Mesenchymal stem cell (in vitro differentiated cells and primary cell): ENCODE data around the gene IRF2.
"Not testable (repeated sequence)": the region's sequence is repeated elsewhere in the genome, so short reads cannot be mapped to it uniquely, and the experiment has no call there.

ENCODE experiments used
- DNase-seq: peaks from one replicate; pipeline ENCODE4 v3.0.0-alpha.2; 2013
- H2AFZ ChIP-seq: one replicate; pipeline ENCODE4 v1.6.1; 2013; ENCODE audit warnings: low read depth, mild to moderate bottlenecking, control low read depth, inconsistent platforms, low read length, moderate library complexity
- H2AK5ac ChIP-seq: 2 replicates; pipeline ENCODE4 v1.6.1; 2013; ENCODE audit warnings: low read length, moderate library complexity, mild to moderate bottlenecking, inconsistent platforms; ENCODE audit not compliant: severe bottlenecking
- H2BK120ac ChIP-seq: one replicate; pipeline ENCODE4 v1.6.1; 2013; ENCODE audit warnings: low read depth, mild to moderate bottlenecking, inconsistent platforms, low read length, moderate library complexity
- H2BK12ac ChIP-seq, 2 experiments: one replicate each; pipeline ENCODE4 v1.6.1; 2013; ENCODE audit warnings: inconsistent platforms in 2 of 2, low read length in 2 of 2, mild to moderate bottlenecking in 2 of 2, moderate library complexity in 2 of 2, control low read depth in 1 of 2
- H2BK15ac ChIP-seq: one replicate; pipeline ENCODE4 v1.6.1; 2013; ENCODE audit warnings: mild to moderate bottlenecking, low read depth, inconsistent platforms; ENCODE audit not compliant: poor library complexity, severe bottlenecking
- H2BK5ac ChIP-seq: 2 replicates; pipeline ENCODE4 v1.6.1; 2013; ENCODE audit warnings: low read depth, mild to moderate bottlenecking, low read length, control low read depth, inconsistent platforms; ENCODE audit not compliant: poor library complexity, severe bottlenecking
- H3K14ac ChIP-seq, 2 experiments: one replicate each; pipeline ENCODE4 v1.6.1; 2013; ENCODE audit warnings: inconsistent platforms in 2 of 2, low read length in 2 of 2, control low read depth in 1 of 2, mild to moderate bottlenecking in 1 of 2, moderate library complexity in 1 of 2
- H3K18ac ChIP-seq, 2 experiments: one replicate each; pipeline ENCODE4 v1.6.1; 2013; ENCODE audit warnings: inconsistent platforms in 2 of 2, low read length in 2 of 2, control low read depth in 1 of 2, low read depth in 1 of 2, mild to moderate bottlenecking in 1 of 2
- H3K23ac ChIP-seq, 2 experiments: one replicate each; pipeline ENCODE4 v1.6.1; 2013; ENCODE audit warnings: inconsistent platforms in 2 of 2, low read length in 2 of 2, mild to moderate bottlenecking in 2 of 2, moderate library complexity in 2 of 2, control low read depth in 1 of 2
- H3K27ac ChIP-seq: 2 replicates; pipeline ENCODE4 v1.5.1; 2013; ENCODE audit warnings: mild to moderate bottlenecking, moderate library complexity, low read length, control low read depth, inconsistent platforms; ENCODE audit not compliant: poor library complexity, severe bottlenecking
- H3K27me3 ChIP-seq, 2 experiments: 2 replicates each; pipeline versions ENCODE4 v1.6.1 to v1.7.0; 2013; ENCODE audit warnings: low read length in 2 of 2, mild to moderate bottlenecking in 2 of 2, moderate library complexity in 2 of 2, control low read depth in 1 of 2, inconsistent platforms in 1 of 2; ENCODE audit not compliant: control insufficient read depth in 1 of 2, insufficient read depth in 1 of 2
- H3K36me3 ChIP-seq, 2 experiments: 2 replicates each; pipeline versions ENCODE4 v1.6.1 to v1.7.0; 2013; ENCODE audit warnings: low read length in 2 of 2, control low read depth in 1 of 2, inconsistent platforms in 1 of 2, low read depth in 1 of 2, mild to moderate bottlenecking in 1 of 2; ENCODE audit not compliant: insufficient read depth in 2 of 2, control insufficient read depth in 1 of 2
- H3K4ac ChIP-seq, 2 experiments: one replicate each; pipeline ENCODE4 v1.6.1; 2013; ENCODE audit warnings: inconsistent platforms in 2 of 2, low read length in 2 of 2, mild to moderate bottlenecking in 2 of 2, moderate library complexity in 2 of 2, control low read depth in 1 of 2, low read depth in 1 of 2
- H3K4me1 ChIP-seq: 2 replicates; pipeline ENCODE4 v1.6.1; 2013; ENCODE audit warnings: low read depth, low read length, control low read depth; ENCODE audit not compliant: control insufficient read depth, insufficient read depth
- H3K4me2 ChIP-seq: 2 replicates; pipeline ENCODE4 v1.6.1; 2013; ENCODE audit warnings: low read length, mild to moderate bottlenecking, inconsistent platforms; ENCODE audit not compliant: poor library complexity, severe bottlenecking
- H3K4me3 ChIP-seq, 2 experiments: 2 replicates each; pipeline versions ENCODE4 v1.5.1 to v1.7.0; 2013; ENCODE audit warnings: low read length in 2 of 2, mild to moderate bottlenecking in 2 of 2, control low read depth in 1 of 2, low read depth in 1 of 2; ENCODE audit not compliant: insufficient read depth in 1 of 2
- H3K79me1 ChIP-seq: replicated peaks from 2 replicates; pipeline ENCODE4 v1.6.1; 2013; ENCODE audit warnings: mild to moderate bottlenecking, control low read depth, low read length, inconsistent platforms; ENCODE audit not compliant: poor library complexity, severe bottlenecking
- H3K9ac ChIP-seq: 2 replicates; pipeline ENCODE4 v1.7.0; 2013; ENCODE audit warnings: mild to moderate bottlenecking, low read length, moderate library complexity
- H3K9me3 ChIP-seq: 2 replicates; pipeline ENCODE4 v1.7.0; 2013; ENCODE audit warnings: mild to moderate bottlenecking, low read length; ENCODE audit not compliant: control insufficient read depth
- H4K8ac ChIP-seq: one replicate; pipeline ENCODE4 v1.6.1; 2013; ENCODE audit warnings: inconsistent platforms, mild to moderate bottlenecking, low read length, moderate library complexity
- H4K91ac ChIP-seq: one replicate; pipeline ENCODE4 v1.6.1; 2013; ENCODE audit warnings: mild to moderate bottlenecking, low read length, inconsistent platforms
- WGBS: methylation state at CpG from one replicate; pipeline ENCODE4 v1.1.7; 2013; ENCODE audit warnings: mixed read lengths; 5-methylcytosine and 5-hydroxymethylcytosine counted together

Gene IRF2

DNA sequence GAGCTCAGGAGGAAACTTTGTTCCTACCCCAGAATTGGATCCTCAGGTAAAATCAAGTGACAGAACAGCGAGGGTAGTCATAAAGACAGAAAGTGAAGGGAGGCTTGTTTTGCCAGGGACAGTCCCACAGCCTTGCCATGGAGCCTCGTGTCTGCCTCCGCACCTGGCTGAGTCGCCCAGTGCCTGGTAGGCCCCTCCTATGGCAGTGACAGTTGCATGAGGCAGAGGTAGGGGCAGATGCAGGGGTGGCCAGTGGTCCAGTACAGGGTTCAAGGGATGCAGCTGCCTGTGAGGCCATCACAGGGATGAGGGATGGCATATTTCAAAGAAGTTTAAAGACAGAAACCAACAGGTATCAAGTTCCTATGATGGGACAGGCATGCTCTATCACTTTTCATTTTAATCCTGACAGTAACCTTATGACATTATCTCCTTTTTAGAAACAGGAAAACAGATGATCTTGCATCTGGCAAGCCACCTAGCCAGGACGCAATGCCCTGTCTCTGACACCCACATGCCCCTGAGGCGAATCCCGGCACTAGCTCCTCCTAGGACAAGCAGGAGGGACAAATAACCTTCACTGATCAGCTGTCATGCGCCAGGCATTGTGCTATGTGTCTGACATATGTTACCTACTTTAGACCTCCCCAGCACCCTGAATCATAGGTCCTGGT lies 129.3 kb downstream of the IRF2 start:
- Histone ChIP-seq H3K27me3 (no peaks in the 10 kb centered on the region), H3K23ac (no peak overlapping the region), H2BK12ac (peak overlapping the region; percentile 29 to 82), H3K9me3 (no peaks in the 10 kb centered on the region), H3K79me1 (no peaks in the 10 kb centered on the region), H2BK5ac (no peak overlapping the region), H4K8ac (no peak overlapping the region), H2BK120ac (no peak overlapping the region), H3K4me2 (no peak overlapping the region), H3K36me3 (no peaks in the 10 kb centered on the region), H3K14ac (peak overlapping the region in 1 of 2 experiments; percentile 73), H3K4me1 (peaks cover 5% of the 10 kb centered on the region), H3K18ac (peak overlapping the region; percentile 18 to 68), H3K9ac (no peak overlapping the region), H2AK5ac (no peak overlapping the region), H3K4me3 (no peak overlapping the region), H4K91ac (peak overlapping the region; percentile 15), H2AFZ (peak overlapping the region; percentile 46), H2BK15ac (no peak overlapping the region), H3K27ac (no peak overlapping the region), H3K4ac (peak overlapping the region; percentile 79 to 88)
- no peak for DNase-seq
- 92% methylated on average over 7 of the region's 8 CpGs for WGBS

DNA sequence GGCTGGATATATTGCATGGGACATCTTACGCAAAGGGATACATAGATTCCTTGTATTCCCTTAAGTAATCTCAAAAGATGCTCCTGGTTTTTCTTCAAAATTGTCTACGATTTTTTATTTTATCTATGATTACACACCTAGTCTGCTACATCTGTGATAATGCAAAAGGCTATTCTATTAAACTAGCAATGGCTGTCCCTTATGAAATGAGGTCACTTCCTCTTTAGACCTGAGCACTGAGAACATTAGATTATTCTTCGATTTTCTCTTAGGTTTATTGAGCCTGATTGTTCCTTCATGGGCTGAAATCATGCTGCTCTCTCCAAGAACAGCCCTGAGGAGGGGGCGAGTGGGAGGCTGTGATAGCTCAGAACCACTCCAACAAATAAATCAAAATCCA lies 129.9 kb downstream of the IRF2 start:
- Histone ChIP-seq H3K18ac (no peak overlapping the region), H3K14ac (no peak overlapping the region), H3K4me3 (no peak overlapping the region), H2AFZ (no peak overlapping the region), H3K27me3 (no peaks in the 10 kb centered on the region), H3K36me3 (no peaks in the 10 kb centered on the region), H2BK120ac (no peak overlapping the region), H2BK5ac (no peak overlapping the region), H3K4me1 (peaks cover 5% of the 10 kb centered on the region), H2BK12ac (no peak overlapping the region), H2AK5ac (no peak overlapping the region), H3K23ac (no peak overlapping the region), H3K9ac (no peak overlapping the region), H3K9me3 (no peaks in the 10 kb centered on the region), H3K79me1 (no peaks in the 10 kb centered on the region), H3K4ac (no peak overlapping the region), H4K91ac (no peak overlapping the region), H4K8ac (no peak overlapping the region), H3K27ac (no peak overlapping the region), H2BK15ac (no peak overlapping the region), H3K4me2 (no peak overlapping the region)
- 91% methylated on average over 3 of the region's 4 CpGs for WGBS
- DNase-seq: no peak

DNA sequence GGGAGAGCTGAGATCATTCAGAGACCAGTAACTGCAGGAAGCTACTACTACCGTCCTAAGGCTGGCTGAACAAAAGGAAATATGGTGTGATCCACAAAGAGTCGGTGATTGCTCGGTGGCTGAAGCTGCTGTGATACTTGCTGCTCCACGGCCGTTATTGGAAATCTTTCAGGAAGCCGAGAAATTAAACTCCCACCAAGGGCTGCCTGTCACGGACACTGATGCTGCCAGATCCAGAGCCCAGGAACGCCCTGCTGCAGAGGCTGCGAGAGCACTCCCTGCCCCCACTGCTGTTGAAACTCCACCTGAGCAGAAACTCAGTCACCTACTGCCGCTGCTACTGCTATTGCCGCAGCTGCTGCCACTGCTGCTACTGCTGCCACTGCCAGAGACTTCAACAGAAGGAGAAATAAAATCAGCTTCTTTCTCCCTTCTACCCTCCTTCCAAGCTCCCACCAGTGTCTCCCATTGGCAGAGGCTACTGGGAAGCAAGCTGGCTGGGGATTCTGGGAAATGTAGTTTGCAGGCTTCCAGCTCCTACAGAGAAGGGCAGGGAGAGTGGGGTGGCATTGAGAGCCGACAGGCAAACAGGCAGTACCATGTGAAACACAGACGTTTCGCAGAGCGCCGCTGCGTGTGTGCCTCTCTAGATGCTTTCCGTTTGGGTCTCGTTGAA lies 130.7 kb downstream of the IRF2 start:
- peak overlapping the region; percentile 56 for H3K27ac ChIP-seq
- no peak overlapping the region for H2BK12ac ChIP-seq
- WGBS: 7% methylated on average over 14 of the region's 19 CpGs
- peak overlapping the region in 1 of 2 experiments; percentile 92 for H3K4ac ChIP-seq
- H3K4me3 ChIP-seq: peak overlapping the region; percentile 80 to 88
- H2BK120ac ChIP-seq: no peak overlapping the region
- no peak overlapping the region for H3K14ac ChIP-seq
- H4K8ac ChIP-seq: peak overlapping the region; percentile 98
- H2AFZ ChIP-seq: no peak overlapping the region
- no peaks in the 10 kb centered on the region for H3K79me1 ChIP-seq
- H2AK5ac ChIP-seq: no peak overlapping the region
- peaks cover 5% of the 10 kb centered on the region for H3K4me1 ChIP-seq
- H4K91ac ChIP-seq: peak overlapping the region; percentile 88
- no peaks in the 10 kb centered on the region for H3K36me3 ChIP-seq
- peak overlapping the region; percentile 94 to 96 for H3K18ac ChIP-seq
- peak overlapping the region; percentile 92 for H3K4me2 ChIP-seq
- H2BK15ac ChIP-seq: peak overlapping the region; percentile 49
- peak; percentile 84 for DNase-seq
- H2BK5ac ChIP-seq: no peak overlapping the region
- no peaks in the 10 kb centered on the region for H3K9me3 ChIP-seq
- peak overlapping the region in 1 of 2 experiments; percentile 85 for H3K23ac ChIP-seq
- no peaks in the 10 kb centered on the region for H3K27me3 ChIP-seq
- H3K9ac ChIP-seq: peak overlapping the region; percentile 82

DNA sequence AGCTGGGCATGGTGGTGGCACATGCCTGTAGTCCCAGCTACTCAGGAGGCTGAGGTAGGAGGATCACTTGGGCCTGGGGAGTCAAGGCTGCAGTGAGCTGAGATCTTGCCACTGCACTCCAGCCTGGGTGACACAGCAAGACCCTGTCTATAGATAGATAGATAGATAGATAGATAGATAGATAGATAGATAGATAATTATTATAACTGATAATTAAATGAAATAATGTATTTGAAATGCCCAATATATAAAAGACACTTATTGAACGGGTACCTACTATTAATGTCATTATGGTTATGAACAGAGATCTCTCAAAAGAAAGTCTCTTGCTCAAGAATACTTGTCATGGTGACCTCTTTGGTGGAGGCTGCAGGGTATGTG lies 131.5 kb downstream of the IRF2 start:
- not testable (repeated sequence) for H2AK5ac ChIP-seq, H2BK120ac ChIP-seq, H2BK15ac ChIP-seq, DNase-seq, H3K27me3 ChIP-seq, H3K23ac ChIP-seq, H3K9me3 ChIP-seq, H3K18ac ChIP-seq, H4K91ac ChIP-seq, H4K8ac ChIP-seq, H3K14ac ChIP-seq, H2AFZ ChIP-seq, H3K79me1 ChIP-seq, H3K4me2 ChIP-seq, H3K27ac ChIP-seq, H2BK5ac ChIP-seq, H3K4ac ChIP-seq, H3K36me3 ChIP-seq, H3K4me1 ChIP-seq, H2BK12ac ChIP-seq
- peak overlapping the region; percentile 82 for H3K9ac ChIP-seq
- no CpG with 5 or more reads among the region's 1 CpG for WGBS
- H3K4me3 ChIP-seq: peak overlapping the region in 1 of 2 experiments; percentile 88
